HG03439 (cell line): ENCODE results near the gene GNAT2.
"Not testable (repeated sequence)": the region's sequence is repeated elsewhere in the genome, so short reads cannot be mapped to it uniquely, and the experiment has no call there.

Experiments used
- ATAC-seq: cut with Tn5 transposase; IDR thresholded peaks from one replicate; pipeline ENCODE4 v1.9.1; 2021; ENCODE audit warnings: mild to moderate bottlenecking, moderate library complexity; ENCODE audit not compliant: unreplicated experiment

Gene GNAT2

GRCh38 chr1:109619576-109620400 lies at the start of gene GNAT2, which contains the start of gene AMPD2:
Gene GNAT2, minus strand, starts transcription at chr1:109619616. Its CDS starts 6,746 bp downstream, at chr1:109612870.
Gene AMPD2, plus strand, starts transcription at chr1:109619837. Its CDS starts 1,339 bp downstream, at chr1:109621176.
- peak; percentile 54 for ATAC-seq

- ATAC-seq = no peak
These were observed 48.8 kb upstream of the GNAT2 start for GRCh38 chr1:109668123-109668775.

- ATAC-seq = no peak
These were observed 48.2 kb upstream of the GNAT2 start, which contains the start of gene GSTM2 for GRCh38 chr1:109667452-109668122. Gene GSTM2, plus strand, starts transcription at chr1:109668057. Its CDS starts 59 bp downstream, at chr1:109668116.

GRCh38 chr1:109664671-109665070 lies 45.3 kb upstream of the GNAT2 start:
- ATAC-seq = no peak

GRCh38 chr1:109661391-109661790 lies 42.0 kb upstream of the GNAT2 start:
- ATAC-seq = no peak

- not testable (repeated sequence) for ATAC-seq
These were observed 41.2 kb upstream of the GNAT2 start for GRCh38 chr1:109660691-109661026.

GRCh38 chr1:109659997-109660690 lies 40.7 kb upstream of the GNAT2 start:
- ATAC-seq = no peak

GRCh38 chr1:109659145-109659544 lies 39.7 kb upstream of the GNAT2 start:
- no peak for ATAC-seq

GRCh38 chr1:109658533-109659042 lies 39.2 kb upstream of the GNAT2 start:
- no peak for ATAC-seq

- no peak for ATAC-seq
These were observed 38.6 kb upstream of the GNAT2 start for GRCh38 chr1:109657970-109658369.

GRCh38 chr1:109657395-109657794 lies 38.0 kb upstream of the GNAT2 start:
- ATAC-seq = no peak

GRCh38 chr1:109655615-109656519 lies 36.5 kb upstream of the GNAT2 start, which contains the start of gene GSTM4:
Gene GSTM4, plus strand, starts transcription at chr1:109656099. Its CDS starts 291 bp downstream, at chr1:109656390.
- ATAC-seq = peak; percentile 94

GRCh38 chr1:109654519-109654918 lies 35.1 kb upstream of the GNAT2 start:
- no peak for ATAC-seq

- no peak for ATAC-seq
These were observed 33.9 kb upstream of the GNAT2 start for GRCh38 chr1:109653306-109653705.

GRCh38 chr1:109652402-109652801 lies 33.0 kb upstream of the GNAT2 start:
- ATAC-seq = no peak

GRCh38 chr1:109650609-109651008 lies 31.2 kb upstream of the GNAT2 start:
- no peak for ATAC-seq

- ATAC-seq = no peak
These were observed 30.1 kb upstream of the GNAT2 start for GRCh38 chr1:109649491-109649914.

GRCh38 chr1:109644670-109645069 lies 25.3 kb upstream of the GNAT2 start:
- ATAC-seq = no peak

- peak; percentile 83 for ATAC-seq
These were observed 24.2 kb upstream of the GNAT2 start for GRCh38 chr1:109643385-109644230.
